ENCODE data around the gene CFAP70. TPM values are rescaled to one million over a fixed set of nuclear protein-coding genes. Genes with fewer than 3 reads are reported as not detected.

CFAP70 gene
- total RNA-seq, 1 experiment from 2014 or later, result 0.39 TPM

DNA sequence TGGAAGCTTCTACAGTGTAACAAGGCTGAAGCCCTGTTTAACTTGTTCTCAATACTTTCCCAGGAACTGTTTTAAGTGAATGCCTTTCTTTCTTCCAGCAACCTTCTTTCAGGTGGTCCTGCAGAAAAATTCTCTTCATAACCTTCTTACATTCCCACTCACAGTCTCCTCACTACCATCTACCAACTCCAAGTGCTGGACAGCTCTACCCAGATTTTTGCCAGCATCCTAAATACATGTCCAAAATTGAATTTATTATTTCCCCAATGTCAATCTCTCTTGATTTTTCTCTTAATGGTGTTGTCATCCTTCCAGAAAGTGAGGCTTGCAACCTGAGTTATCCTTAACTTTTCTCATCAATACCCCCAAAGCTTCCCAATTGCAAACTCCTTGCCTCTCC is 48.2 kb downstream of the CFAP70 start:
- Mint-ChIP-seq H3K4me3 (ENCODE audit: unreplicated experiment) (no peak overlapping the region), H3K4me1 (ENCODE audit: low read depth, unreplicated experiment) (no peaks in the 10 kb centered on the region), H3K9me3 (ENCODE audit: unreplicated experiment) (peaks cover 21% of the 10 kb centered on the region), H3K36me3 (ENCODE audit: insufficient read depth, unreplicated experiment) (no peaks in the 10 kb centered on the region), H3K27ac (ENCODE audit: unreplicated experiment) (no peak overlapping the region), H3K27me3 (ENCODE audit: insufficient read depth, unreplicated experiment) (peaks cover 19% of the 10 kb centered on the region)
- no peak overlapping the region for H3K4me3 ChIP-seq (ENCODE audit: low read depth, low read length)
- H3K4me1 ChIP-seq, result no peaks in the 10 kb centered on the region
- no peaks in the 10 kb centered on the region; the same call in none of the 2 replicates for H3K27me3 ChIP-seq (replicated peaks; ENCODE audit: control insufficient read depth, insufficient read depth, low read length)
- ChIA-PET POLR2A (no interaction called here), CTCF (no interaction called here)
- H3K36me3 ChIP-seq (ENCODE audit: control insufficient read depth, insufficient read depth, low read length), result no peaks in the 10 kb centered on the region
- intact Hi-C loops (cut with micrococcal nuclease; ENCODE audit: unreplicated experiment), result no loop called here
- no peak for DNase-seq
- TF ChIP-seq, protein P1, sequence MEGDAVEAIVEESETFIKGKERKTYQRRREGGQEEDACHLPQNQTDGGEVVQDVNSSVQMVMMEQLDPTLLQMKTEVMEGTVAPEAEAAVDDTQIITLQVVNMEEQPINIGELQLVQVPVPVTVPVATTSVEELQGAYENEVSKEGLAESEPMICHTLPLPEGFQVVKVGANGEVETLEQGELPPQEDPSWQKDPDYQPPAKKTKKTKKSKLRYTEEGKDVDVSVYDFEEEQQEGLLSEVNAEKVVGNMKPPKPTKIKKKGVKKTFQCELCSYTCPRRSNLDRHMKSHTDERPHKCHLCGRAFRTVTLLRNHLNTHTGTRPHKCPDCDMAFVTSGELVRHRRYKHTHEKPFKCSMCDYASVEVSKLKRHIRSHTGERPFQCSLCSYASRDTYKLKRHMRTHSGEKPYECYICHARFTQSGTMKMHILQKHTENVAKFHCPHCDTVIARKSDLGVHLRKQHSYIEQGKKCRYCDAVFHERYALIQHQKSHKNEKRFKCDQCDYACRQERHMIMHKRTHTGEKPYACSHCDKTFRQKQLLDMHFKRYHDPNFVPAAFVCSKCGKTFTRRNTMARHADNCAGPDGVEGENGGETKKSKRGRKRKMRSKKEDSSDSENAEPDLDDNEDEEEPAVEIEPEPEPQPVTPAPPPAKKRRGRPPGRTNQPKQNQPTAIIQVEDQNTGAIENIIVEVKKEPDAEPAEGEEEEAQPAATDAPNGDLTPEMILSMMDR (IDR thresholded peaks at IDR 0.05; ENCODE audit: insufficient read depth in 1 of 2, low read depth in 1 of 2, low read length in 1 of 2, severe bottlenecking in 1 of 2, unreplicated experiment in 1 of 2), result no peak
- peaks cover 22% of the 10 kb centered on the region for H3K9me3 ChIP-seq
- BruUV-seq (replicated peaks), result no TSS peak

DNA sequence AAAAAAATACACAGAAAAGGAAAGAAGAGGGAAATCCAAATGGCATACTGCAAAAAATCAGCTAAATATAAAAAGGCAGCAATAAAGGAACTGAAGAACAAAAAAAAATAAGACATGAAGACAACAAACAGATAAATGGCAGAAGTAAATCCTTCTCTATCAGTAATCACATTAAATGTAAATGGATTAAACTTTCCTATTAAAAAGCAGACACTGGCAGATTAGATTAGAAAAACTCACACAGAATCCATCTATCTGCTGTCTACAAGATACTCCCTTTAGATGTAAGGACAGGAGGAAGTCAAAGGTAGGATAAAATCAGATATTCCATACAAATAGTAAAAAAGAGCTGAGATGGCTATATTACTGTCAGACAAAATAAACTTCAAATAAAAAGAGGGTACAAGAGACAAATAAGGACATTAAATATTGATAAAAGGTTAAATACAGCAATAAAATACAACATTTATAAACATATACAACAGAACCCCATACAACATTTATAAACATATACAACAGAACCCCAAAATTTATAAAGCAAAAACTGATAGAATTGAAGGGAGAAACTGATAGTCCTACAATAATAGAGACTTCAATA is 51.4 kb downstream of the CFAP70 start:
- Mint-ChIP-seq H3K9me3 (ENCODE audit: unreplicated experiment) (peaks cover 23% of the 10 kb centered on the region), H3K27me3 (ENCODE audit: insufficient read depth, unreplicated experiment) (peaks cover 19% of the 10 kb centered on the region), H3K4me1 (ENCODE audit: low read depth, unreplicated experiment) (no peaks in the 10 kb centered on the region), H3K36me3 (ENCODE audit: insufficient read depth, unreplicated experiment) (no peaks in the 10 kb centered on the region), H3K4me3 (ENCODE audit: unreplicated experiment) (no peak overlapping the region), H3K27ac (ENCODE audit: unreplicated experiment) (no peak overlapping the region)
- TF ChIP-seq, protein P1 (IDR thresholded peaks at IDR 0.05; ENCODE audit: insufficient read depth in 1 of 2, low read depth in 1 of 2, low read length in 1 of 2, severe bottlenecking in 1 of 2, unreplicated experiment in 1 of 2), result no peak
- no peak for DNase-seq
- Histone ChIP-seq H3K4me3 (ENCODE audit: low read depth, low read length) (no peak overlapping the region), H3K27me3 (replicated peaks; ENCODE audit: control insufficient read depth, insufficient read depth, low read length) (no peaks in the 10 kb centered on the region; the same call in none of the 2 replicates), H3K4me1 (no peaks in the 10 kb centered on the region), H3K36me3 (ENCODE audit: control insufficient read depth, insufficient read depth, low read length) (no peaks in the 10 kb centered on the region), H3K9me3 (peaks cover 22% of the 10 kb centered on the region)
- no TSS peak for BruUV-seq (replicated peaks)
- ChIA-PET CTCF (no interaction called here), POLR2A (no interaction called here)
- intact Hi-C loops (cut with micrococcal nuclease; ENCODE audit: unreplicated experiment), result no loop called here

DNA sequence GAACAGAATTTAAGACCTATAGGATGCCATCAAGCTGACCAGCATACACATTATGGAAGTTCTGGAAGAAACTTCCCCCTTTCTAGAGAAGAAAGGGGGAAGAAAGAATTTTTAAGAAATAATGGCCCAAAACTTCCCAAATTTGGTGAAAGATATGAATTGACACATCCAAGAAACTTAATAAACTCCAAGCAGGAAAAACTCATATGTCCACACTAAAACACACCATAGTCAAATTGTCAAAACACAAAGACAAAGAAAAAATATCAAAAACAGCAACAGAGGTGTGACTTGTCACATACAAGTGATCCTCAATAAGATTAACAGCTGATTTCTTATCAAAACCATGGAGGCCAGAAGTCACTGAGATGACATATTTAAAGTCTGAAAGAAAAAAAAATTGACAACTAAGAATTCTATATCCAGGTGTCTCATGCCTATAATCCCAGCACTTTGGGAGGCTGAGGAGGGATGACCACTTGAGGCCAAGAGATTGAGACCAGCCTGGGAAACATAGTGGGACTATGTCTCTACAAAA is 52.4 kb downstream of the CFAP70 start:
- peaks cover 21% of the 10 kb centered on the region for H3K27me3 Mint-ChIP-seq (ENCODE audit: insufficient read depth, unreplicated experiment)
- no peaks in the 10 kb centered on the region for H3K27me3 ChIP-seq (replicated peaks; ENCODE audit: control insufficient read depth, insufficient read depth, low read length)
- no peaks in the 10 kb centered on the region for H3K36me3 Mint-ChIP-seq (ENCODE audit: insufficient read depth, unreplicated experiment)
- no peak overlapping the region for H3K4me3 ChIP-seq (ENCODE audit: low read depth, low read length)
- H3K9me3 ChIP-seq, result peaks cover 22% of the 10 kb centered on the region
- ChIA-PET CTCF (no interaction called here), POLR2A (no interaction called here)
- no TSS peak for BruUV-seq (replicated peaks)
- peaks cover 23% of the 10 kb centered on the region for H3K9me3 Mint-ChIP-seq (ENCODE audit: unreplicated experiment)
- no peaks in the 10 kb centered on the region for H3K36me3 ChIP-seq (ENCODE audit: control insufficient read depth, insufficient read depth, low read length)
- intact Hi-C loops (cut with micrococcal nuclease; ENCODE audit: unreplicated experiment), result no loop called here
- no peak for DNase-seq
- H3K4me1 Mint-ChIP-seq (ENCODE audit: low read depth, unreplicated experiment), result no peaks in the 10 kb centered on the region
- no peak overlapping the region for H3K4me3 Mint-ChIP-seq (ENCODE audit: unreplicated experiment)
- H3K27ac Mint-ChIP-seq (ENCODE audit: unreplicated experiment), result no peak overlapping the region
- H3K4me1 ChIP-seq, result no peaks in the 10 kb centered on the region
- TF ChIP-seq, protein P1 (IDR thresholded peaks at IDR 0.05; ENCODE audit: insufficient read depth in 1 of 2, low read depth in 1 of 2, low read length in 1 of 2, severe bottlenecking in 1 of 2, unreplicated experiment in 1 of 2), result no peak
